CD1c-positive myeloid dendritic cell (primary cell): ENCODE measurements around the gene CDH18.

Experiments used
- DNase-seq: peaks from one replicate; pipeline ENCODE4 v3.0.0-alpha.2; 2016; ENCODE audit errors: extremely low spot score

The CDH18 gene

GRCh38 chr5:19734776-19735175, 253.2 kb downstream of the CDH18 start:
- DNase-seq, result no peak

GRCh38 chr5:19733612-19734495, 254.1 kb downstream of the CDH18 start:
- no peak for DNase-seq

- DNase-seq, result no peak
Observed at GRCh38 chr5:19728571-19728970, 259.4 kb downstream of the CDH18 start.

GRCh38 chr5:19719109-19719508, 268.9 kb downstream of the CDH18 start:
- no peak for DNase-seq

- no peak for DNase-seq
Observed at GRCh38 chr5:19713740-19714139, 274.3 kb downstream of the CDH18 start.

GRCh38 chr5:19709403-19709802, 278.6 kb downstream of the CDH18 start:
- no peak for DNase-seq

GRCh38 chr5:19706776-19707175, 281.2 kb downstream of the CDH18 start:
- no peak for DNase-seq

- DNase-seq, result no peak
Observed at GRCh38 chr5:19701731-19702130, 286.3 kb downstream of the CDH18 start.

- no peak for DNase-seq
Observed at GRCh38 chr5:19694949-19695611, 292.9 kb downstream of the CDH18 start.

- DNase-seq, result no peak
Observed at GRCh38 chr5:19690978-19691377, 297.0 kb downstream of the CDH18 start.

- no peak for DNase-seq
Observed at GRCh38 chr5:19685473-19685872, 302.5 kb downstream of the CDH18 start.

GRCh38 chr5:19676895-19677294, 311.1 kb downstream of the CDH18 start:
- DNase-seq, result no peak

GRCh38 chr5:19660679-19661078, 327.3 kb downstream of the CDH18 start:
- no peak for DNase-seq

- no peak for DNase-seq
Observed at GRCh38 chr5:19655627-19656026, 332.4 kb downstream of the CDH18 start.

GRCh38 chr5:19638461-19638860, 349.5 kb downstream of the CDH18 start:
- no peak for DNase-seq

- no peak for DNase-seq
Observed at GRCh38 chr5:19630876-19631275, 357.1 kb downstream of the CDH18 start.

GRCh38 chr5:19626211-19626610, 361.8 kb downstream of the CDH18 start:
- DNase-seq, result no peak

GRCh38 chr5:19625562-19625961, 362.4 kb downstream of the CDH18 start:
- no peak for DNase-seq

GRCh38 chr5:19619571-19619970, 368.4 kb downstream of the CDH18 start:
- no peak for DNase-seq

- no peak for DNase-seq
Observed at GRCh38 chr5:19616701-19617215, 371.2 kb downstream of the CDH18 start.

GRCh38 chr5:19615661-19616060, 372.3 kb downstream of the CDH18 start:
- no peak for DNase-seq

- no peak for DNase-seq
Observed at GRCh38 chr5:19615071-19615470, 372.9 kb downstream of the CDH18 start.

GRCh38 chr5:19608444-19609002, 379.5 kb downstream of the CDH18 start:
- DNase-seq, result no peak
